K562 (cell line): Measurements from ENCODE around the gene BHMT2. TPM values are rescaled to one million over a fixed set of nuclear protein-coding genes. Genes with fewer than 3 reads are reported as not detected.

ENCODE experiments used
- ARID2 ChIP-seq: fragments of 450-650 bp; IDR thresholded peaks from 2 replicates; pipeline ENCODE4 v1.6.1; 2017; ENCODE audit warnings: antibody characterized with exemption, mild to moderate bottlenecking
- DEAF1 ChIP-seq: fragments of 450-650 bp; formaldehyde crosslinking; IDR thresholded peaks from 2 replicates; pipeline ENCODE4 v1.4.0; 2020; ENCODE audit warnings: mild to moderate bottlenecking, moderate library complexity
- NFXL1 ChIP-seq: fragments of 450-650 bp; formaldehyde crosslinking; IDR thresholded peaks from 2 replicates; pipeline ENCODE4 v1.4.0; 2021; ENCODE audit warnings: mild to moderate bottlenecking
- NR4A1 ChIP-seq, 2 experiments: fragments of 250-450 bp in 1 of 2; fragments of 450-650 bp in 1 of 2; sonication (Bioruptor Pico) in 1 of 2; IDR thresholded peaks; 2 replicates each; pipeline versions ENCODE4 v1.4.0 to v1.6.1; 2016 to 2020; ENCODE audit warnings: mild to moderate bottlenecking in 2 of 2, missing compliant biosample characterization in 1 of 2, missing genetic modification characterization in 1 of 2, moderate library complexity in 1 of 2
- RBM25 ChIP-seq: fragments of 200-400 bp; formaldehyde crosslinking; IDR thresholded peaks from 2 replicates; pipeline ENCODE4 v1.6.1; 2018; ENCODE audit warnings: low read length, low read depth, moderate library complexity; ENCODE audit not compliant: severe bottlenecking
- REST ChIP-seq, 2 experiments: fragments of 450-650 bp; formaldehyde crosslinking in 1 of 2; IDR thresholded peaks; 2 replicates each; pipeline versions ENCODE4 v1.4.0 to v1.6.1; 2014 to 2020; ENCODE audit warnings: mild to moderate bottlenecking in 2 of 2, borderline replicate concordance in 1 of 2, low read depth in 1 of 2
- ZNF212 ChIP-seq: fragments of 450-650 bp; formaldehyde crosslinking; IDR thresholded peaks from 2 replicates; pipeline ENCODE4 v1.4.0; 2020; ENCODE audit warnings: mild to moderate bottlenecking
- ZNF518B ChIP-seq: fragments of 250-450 bp; sonication (Bioruptor Pico); IDR thresholded peaks from 2 replicates; pipeline ENCODE4 v1.5.0; 2021; ENCODE audit warnings: mild to moderate bottlenecking, moderate library complexity
- polyA plus RNA-seq, 8 experiments: library from polyadenylated mRNA; depleted of rRNA in 4 of 8; stranded (reverse) in 5 of 8; unstranded in 3 of 8; fragments of >200 nt; fragmentation: Nextera tagmentation in 2 of 8; fragmentation: Illumina TruSeq in 1 of 8; extraction: Ambion mirVana in 2 of 8; extraction: Trizol in 1 of 8; gene quantifications; 2 replicates each; pipeline versions ENCODE4 v1.2.1 to v1.2.3, GENCODE V29; 2011 to 2014; ENCODE audit warnings: inconsistent platforms in 1 of 8, missing spikeins in 1 of 8
- total RNA-seq, 7 experiments: library from RNA; depleted of rRNA in 6 of 7; stranded (reverse); fragments of >200 nt in 6 of 7; fragmentation: Illumina TruSeq in 2 of 7; extraction: Trizol in 2 of 7; gene quantifications; 2 replicates each; pipeline versions ENCODE4 v1.2.1 to v1.2.3, GENCODE V29; 2011 to 2021; ENCODE audit warnings: low replicate concordance in 1 of 7

The BHMT2 gene
- total and polyA plus RNA-seq, 9 of the 15 experiments (the other 6 are each of a cell fraction or from before 2014, with no cell fraction given), result not detected

GRCh38 chr5:79025054-79025472, 44.5 kb upstream of the BHMT2 start (continued):
- TF ChIP-seq ZNF518B (CRISPR knock-in tag) (no peak), DEAF1 (peak; percentile 97), NR4A1 (CRISPR knock-in tag; IDR thresholded peaks at IDR 0.05) (no peak), NR4A1 (tag; IDR thresholded peaks at IDR 0.05) (no peak), NFXL1 (CRISPR knock-in tag) (no peak), RBM25 (no peak), ZNF212 (CRISPR knock-in tag) (no peak), REST (IDR thresholded peaks at IDR 0.05; ENCODE audit: borderline replicate concordance) (peak; percentile 83), REST (CRISPR knock-in tag; IDR thresholded peaks at IDR 0.05; ENCODE audit: low read depth) (no peak), ARID2 (peak; percentile 65; the same call in 1 of the 2 replicates)
